Renal cortex interstitium (tissue), 11 donors: ENCODE data around the gene TSPAN3. TPM values are rescaled to one million over a fixed set of nuclear protein-coding genes. Genes with fewer than 3 reads are reported as not detected.

Experiments
- DNase-seq, 11 donors: peaks; one replicate each; pipeline ENCODE4 v3.0.0-alpha.2; 2013; ENCODE audit warnings: low read depth in 9 of 11, low spot score in 4 of 11; ENCODE audit errors: extremely low read depth in 1 of 11
- polyA plus RNA-seq, 3 donors: library from polyadenylated mRNA; unstranded; fragments of 120-200 nt; gene quantifications; one replicate each; pipeline ENCODE4 v1.2.1, GENCODE V29; 2013; ENCODE audit not compliant: insufficient read length in 3 of 3

Gene TSPAN3
- polyA plus RNA-seq, 3 donors = 427 to 498 (median 462) TPM

- no peak for DNase-seq
Observed at GRCh38 chr15:77029166-77030047, 41.5 kb downstream of the TSPAN3 start.

DNA sequence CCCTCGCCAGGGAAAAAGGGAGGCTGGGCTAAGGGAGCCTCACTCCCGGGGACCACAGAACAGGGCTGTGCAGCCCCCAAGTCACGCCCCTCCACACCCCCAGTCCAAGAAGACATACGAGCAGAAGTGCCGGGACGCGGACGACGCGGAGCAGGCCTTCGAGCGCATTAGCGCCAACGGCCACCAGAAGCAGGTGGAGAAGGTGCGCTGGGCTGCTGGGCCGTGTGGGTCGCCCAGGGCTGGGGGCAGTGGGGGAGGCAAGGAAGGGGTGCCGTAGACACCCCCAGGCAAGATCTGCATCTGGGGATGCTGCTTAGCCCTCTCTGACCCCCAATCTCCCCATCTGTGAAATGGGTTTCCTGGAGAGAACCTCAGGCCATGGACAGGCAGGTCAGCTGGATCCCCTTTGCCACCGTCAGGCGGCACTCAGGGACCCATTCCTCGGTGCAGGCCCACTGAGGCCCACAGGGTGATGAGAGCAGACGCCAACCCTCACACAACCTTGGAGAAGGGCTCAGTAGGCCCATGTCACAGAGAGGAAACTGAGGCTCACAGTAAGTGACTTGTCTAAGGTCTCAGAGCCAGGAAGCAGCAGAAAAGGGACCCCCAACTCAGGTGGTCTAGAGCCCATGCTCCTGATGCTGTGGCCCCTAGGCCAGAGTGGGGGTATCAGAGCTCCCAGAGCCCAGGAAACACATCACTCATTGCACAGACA, 42.3 kb downstream of the TSPAN3 start:
- DNase-seq = no peak

DNA sequence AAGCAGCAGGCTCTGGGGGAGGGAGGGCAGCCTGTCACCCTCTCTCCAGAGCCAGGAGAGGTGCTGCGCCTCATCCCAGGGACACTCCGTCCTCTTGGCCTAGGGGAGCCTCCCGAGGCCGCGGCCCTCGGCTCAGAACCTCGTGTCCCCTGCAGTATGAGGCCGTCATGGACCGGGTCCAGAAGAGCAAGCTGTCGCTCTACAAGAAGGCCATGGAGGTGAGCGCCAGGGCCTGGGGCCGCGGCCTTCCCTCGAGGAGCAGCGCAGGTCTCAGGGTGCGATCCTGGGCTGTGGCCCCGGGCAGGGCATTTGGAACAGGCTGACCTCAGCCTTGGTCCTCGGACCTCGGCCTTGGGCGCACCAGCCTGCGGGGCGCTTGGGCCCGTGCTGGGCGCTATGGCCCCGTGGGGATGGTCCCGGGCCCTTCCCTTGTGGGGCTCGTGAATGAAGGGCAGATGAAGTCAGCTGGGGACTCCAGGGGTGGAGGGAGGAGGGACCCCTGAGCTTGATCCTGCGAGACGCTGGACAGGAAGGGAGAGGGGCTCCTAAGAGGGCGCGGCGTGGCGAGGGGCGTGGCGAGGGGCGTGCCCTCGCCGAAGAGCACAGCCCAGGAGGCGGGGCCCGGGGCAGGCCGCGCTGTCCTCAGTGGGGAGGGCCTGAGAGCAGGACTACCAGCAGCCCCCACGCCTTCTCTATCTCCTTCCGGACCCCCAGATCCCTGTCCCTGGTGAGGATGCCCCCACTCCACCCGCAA, 43.0 kb downstream of the TSPAN3 start:
- DNase-seq = peak in 1 of 11 donors; percentile 16

GRCh38 chr15:77027111-77027696, 43.7 kb downstream of the TSPAN3 start:
- DNase-seq = no peak

- no peak for DNase-seq
Observed at GRCh38 chr15:77026501-77027110, 44.3 kb downstream of the TSPAN3 start.

DNA sequence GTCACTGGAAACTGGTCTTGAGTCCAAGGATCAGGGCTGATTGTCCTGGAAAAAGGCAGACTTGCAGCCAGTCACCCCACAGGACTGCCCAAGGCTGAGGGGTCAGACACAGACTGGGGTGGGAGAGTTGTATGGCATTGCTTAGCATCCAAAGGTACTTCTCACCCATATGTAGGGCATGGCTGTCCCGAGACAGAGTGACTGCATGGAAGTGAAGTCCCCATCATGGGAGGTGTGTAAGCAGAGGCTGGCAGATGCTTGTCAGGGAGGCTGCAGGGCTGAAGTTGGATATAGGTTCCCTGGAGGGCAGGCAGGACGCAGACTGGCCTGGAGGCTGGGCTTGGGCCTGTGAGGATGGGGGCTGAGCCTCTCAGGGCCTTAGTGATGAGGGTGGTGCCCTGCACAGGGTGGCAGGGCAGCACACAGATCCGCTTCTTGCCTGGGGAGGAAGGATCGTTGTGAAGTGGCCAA, 44.9 kb downstream of the TSPAN3 start:
- DNase-seq = no peak

- DNase-seq = no peak
Observed at GRCh38 chr15:77025083-77025901, 45.6 kb downstream of the TSPAN3 start.

- peak in 9 of 11 donors; percentile 23 to 56 (median 46) for DNase-seq
Observed at GRCh38 chr15:77024273-77025082, 46.4 kb downstream of the TSPAN3 start.

DNA sequence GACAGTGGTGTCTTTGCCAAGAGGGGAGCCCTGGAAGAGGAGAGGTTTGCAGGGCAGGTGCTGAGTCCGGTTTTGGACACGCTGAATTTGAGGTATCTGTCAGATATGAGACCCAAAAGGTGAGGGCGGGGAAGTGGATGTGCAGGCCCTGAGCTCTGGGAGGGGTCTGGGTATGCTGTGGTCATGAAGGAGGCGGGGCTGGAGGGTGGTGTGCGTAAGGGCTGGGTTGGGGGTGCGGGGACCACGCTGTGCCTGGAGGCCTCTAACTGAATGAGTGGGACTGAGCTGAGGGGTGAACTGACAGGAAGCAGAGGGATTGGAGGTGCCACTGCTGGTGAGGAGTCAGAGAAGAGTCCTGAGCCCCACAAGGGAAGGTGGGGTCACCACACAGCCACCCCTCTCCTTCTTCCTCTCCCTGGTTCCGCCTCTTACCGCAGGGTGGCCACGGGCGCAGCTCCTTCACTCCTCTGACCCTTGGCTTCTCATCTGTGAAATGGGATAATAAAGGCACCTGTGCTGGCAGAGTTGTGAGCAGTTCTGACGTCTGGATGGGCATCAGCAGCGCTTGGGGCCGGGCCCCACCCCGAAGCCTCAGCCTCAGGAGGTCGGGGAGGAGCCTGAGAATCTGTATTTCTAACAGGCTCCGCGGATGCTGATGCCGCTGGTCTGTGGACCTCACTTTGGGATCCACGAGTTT, 47.2 kb downstream of the TSPAN3 start:
- DNase-seq = no peak

DNA sequence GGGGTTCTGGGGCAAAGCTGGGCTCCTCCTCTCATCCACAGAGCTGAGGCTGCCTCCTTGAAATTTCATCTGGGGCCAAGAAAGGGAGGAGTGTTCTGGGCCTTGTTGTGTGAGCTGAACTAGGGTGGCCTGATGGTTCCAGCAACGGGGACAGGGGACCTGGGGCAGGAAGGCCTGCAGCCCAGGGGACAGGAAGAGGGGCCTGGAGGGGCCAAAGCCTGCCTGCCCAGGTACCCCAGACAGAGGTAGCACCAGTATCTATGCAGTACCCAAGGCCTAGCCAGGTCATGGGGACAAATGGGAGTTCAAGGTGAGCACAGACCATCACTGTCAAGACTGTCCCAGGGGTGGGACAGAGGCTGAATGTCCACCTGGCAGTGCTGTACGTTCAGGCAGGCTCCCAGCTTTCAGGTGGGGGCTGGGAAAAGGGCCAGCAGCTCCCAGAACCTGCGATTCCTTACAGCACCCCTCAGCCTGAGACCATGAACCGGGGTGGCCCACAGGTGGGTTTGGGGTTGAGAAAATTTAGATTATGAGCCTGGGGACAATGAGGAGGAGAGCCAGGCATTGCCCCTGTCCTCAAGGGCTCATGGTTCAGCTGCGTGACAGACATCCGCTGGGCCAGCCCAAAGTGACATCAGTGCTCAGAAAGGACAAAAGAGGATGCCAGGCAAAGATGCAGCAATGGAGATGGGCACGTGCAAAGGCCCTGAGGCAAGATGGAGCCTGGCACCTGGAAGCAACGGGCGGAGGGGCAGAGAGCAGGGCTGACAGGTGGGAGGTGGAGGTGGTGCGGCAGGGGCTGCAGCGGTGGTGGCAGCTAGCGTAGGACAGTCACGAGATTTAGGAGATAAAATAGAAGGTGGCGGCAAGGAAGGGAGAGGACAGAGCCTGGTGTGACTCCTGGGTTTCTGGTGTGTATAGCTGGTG, 48.0 kb downstream of the TSPAN3 start:
- DNase-seq = no peak

- DNase-seq = no peak
Observed at GRCh38 chr15:77021803-77022381, 49.0 kb downstream of the TSPAN3 start.

GRCh38 chr15:77021088-77021481, 49.8 kb downstream of the TSPAN3 start:
- no peak for DNase-seq

- no peak for DNase-seq
Observed at GRCh38 chr15:77020348-77021087, 50.4 kb downstream of the TSPAN3 start.

- no peak for DNase-seq
Observed at GRCh38 chr15:77019521-77020331, 51.2 kb downstream of the TSPAN3 start.
